Activated CD4-positive, alpha-beta T cell treated with anti-CD3 and anti-CD28 coated beads, Interleukin-2, amount 50 U/mL, for 16 hours (primary cell): Measurements from ENCODE around the gene KCNQ1OT1.

Experiments
- DNase-seq: peaks from one replicate; pipeline ENCODE4 v3.0.0-alpha.2; 2020

The KCNQ1OT1 gene

GRCh38 chr11:2665526-2666400 lies 34.0 kb downstream of the KCNQ1OT1 start:
- DNase-seq = no peak

DNA sequence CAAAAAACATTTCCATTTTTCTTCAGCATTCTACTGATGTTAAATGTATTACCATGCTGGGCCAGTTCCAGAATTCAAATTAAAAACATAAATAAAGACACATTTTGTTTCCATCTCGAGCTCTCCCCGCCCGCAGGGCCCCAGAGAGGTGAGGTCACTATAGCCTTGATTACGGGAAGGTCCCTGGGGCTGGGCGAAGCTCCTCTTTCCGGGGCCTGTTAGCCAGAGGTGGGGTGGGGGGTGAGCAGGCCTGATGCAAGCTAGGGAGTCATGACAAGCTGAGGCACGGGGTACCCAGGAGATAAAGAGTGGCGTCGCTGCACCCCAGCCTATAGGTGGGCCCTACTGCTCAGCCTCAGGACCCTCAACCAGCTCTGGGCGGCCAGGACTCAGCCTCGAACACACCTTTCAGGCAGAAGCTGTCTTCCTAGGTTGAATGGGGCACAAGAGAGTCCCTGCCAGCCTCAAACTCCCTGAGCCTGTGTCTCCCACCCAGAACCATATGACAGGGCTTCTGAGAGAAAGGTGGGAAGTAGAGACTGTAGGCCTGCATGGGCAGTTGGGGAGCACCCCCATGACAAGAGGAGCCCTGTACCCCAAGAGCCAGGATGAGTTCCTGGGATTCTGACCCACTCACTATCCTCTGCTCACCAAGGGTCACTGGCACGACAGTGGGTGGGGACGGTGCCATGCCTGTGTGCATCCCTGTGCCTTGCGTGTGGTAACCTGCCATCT lies 34.8 kb downstream of the KCNQ1OT1 start:
- DNase-seq = no peak

DNA sequence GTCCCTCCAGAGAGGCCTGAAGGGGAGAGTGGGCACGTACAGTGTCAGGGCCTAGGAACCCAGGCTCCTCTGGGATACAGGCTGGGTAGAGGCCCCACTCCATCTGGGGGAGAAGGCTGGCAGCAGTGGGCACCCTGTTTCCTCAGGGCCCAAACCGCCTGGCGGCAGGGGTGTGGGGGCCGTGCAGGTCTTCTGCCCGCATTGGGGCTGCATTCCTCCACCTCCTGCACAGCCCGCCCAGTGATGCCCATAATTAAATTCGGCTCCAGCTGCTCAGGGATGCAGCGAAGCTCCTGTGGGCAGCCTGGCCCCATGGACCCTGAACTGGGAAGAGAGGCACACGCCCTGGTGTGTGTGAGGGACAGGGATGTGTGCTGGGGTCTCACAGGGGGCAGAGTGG lies 35.4 kb downstream of the KCNQ1OT1 start:
- no peak for DNase-seq

DNA sequence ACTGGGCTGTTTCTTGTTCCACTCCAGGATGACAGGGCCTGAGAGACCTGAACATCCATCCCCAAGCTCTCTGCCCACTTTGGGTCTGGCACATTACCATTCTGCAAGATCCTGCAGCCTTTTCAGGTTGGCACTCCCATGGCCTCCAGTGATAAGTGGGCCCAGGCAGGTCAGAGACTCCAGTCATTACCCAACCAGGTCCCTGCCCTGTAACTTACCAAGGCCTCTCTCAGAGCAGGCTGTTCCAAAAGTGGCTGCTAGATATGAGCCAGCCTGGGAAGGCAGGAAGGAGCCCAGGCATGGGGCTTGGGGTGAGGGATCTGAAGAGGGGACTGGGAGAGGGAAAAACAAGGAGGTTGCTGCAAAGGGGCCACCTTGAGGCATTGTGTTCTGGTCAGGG lies 35.9 kb downstream of the KCNQ1OT1 start:
- no peak for DNase-seq

DNA sequence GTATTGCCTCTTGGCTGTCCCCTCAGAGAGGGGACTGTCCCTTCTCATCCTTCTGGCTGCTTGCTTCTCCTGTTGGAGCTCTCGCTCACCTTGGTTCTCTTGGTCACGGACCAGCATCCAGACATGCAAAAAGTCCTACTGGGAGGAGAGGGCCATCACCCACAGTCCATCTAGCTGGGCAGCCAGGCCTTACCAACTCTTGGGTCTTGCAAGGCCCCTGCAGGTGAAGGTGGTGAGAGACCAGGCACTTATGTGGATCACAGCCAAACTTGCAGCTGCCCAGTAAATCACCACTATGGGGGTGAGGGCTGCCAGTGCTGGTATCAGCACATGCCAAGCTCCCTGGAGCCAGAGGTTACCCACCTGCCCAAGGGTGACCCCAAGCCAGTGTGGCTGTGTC lies 36.3 kb downstream of the KCNQ1OT1 start:
- no peak for DNase-seq

- DNase-seq = no peak
Observed at GRCh38 chr11:2662430-2663299, 37.1 kb downstream of the KCNQ1OT1 start.

GRCh38 chr11:2662024-2662312 lies 37.8 kb downstream of the KCNQ1OT1 start:
- no peak for DNase-seq

GRCh38 chr11:2661173-2662023 lies 38.4 kb downstream of the KCNQ1OT1 start:
- DNase-seq = no peak

DNA sequence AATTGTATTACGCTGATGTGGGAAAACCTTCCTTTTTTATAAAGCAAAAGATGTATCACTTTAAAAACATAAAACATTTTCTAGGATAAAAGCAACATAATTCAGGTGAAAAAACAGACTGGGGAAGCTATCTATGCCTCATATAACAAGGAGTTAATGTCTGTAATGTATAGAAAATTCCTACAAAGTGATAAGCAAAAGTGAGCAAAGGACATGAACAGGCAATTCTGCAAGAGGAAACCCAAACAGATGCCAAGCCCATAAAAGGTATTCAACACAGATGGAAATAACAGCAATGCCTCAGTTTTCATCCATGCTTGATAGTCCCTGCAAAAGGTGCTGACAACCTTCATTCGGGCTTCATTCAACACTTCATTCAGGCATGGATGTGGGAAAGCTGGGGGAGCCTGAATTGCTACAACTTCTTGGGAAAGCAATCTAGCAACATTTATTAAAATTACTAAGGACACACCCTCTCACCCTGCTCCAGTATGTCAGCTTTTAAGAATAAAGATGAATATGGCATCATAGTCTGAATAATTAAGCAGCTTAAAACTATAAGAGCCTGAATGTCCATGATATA lies 39.3 kb downstream of the KCNQ1OT1 start:
- DNase-seq = no peak

DNA sequence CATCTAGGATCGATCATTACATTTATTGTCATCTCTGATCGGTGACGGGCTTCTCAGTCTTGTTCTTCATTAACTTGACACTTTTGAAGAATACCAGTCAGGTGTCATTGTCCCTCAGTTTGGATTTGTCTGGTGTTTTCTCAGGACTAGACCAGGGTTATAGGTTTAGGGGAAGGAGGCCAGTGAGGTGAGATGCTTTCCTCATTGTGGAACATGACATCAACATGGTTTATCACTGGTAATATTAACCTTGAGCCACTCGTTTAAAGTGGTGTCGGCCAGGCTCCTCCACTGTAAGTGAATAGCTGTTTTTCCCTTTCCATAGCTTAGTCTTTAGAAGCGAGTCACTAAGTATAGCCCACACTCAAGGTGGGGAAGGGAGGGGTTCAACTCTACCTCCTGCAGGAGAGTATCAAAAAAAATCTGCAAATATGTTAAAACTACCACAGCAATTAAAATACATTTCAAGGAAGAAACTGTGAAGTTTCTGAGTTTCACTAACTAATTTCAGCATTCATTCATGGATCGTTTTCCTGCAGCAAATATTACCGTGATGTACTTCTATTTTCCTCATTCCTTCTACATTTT lies 42.0 kb downstream of the KCNQ1OT1 start:
- no peak for DNase-seq

GRCh38 chr11:2656859-2657258 lies 42.9 kb downstream of the KCNQ1OT1 start:
- no peak for DNase-seq

- no peak for DNase-seq
Observed at GRCh38 chr11:2655834-2656622, 43.8 kb downstream of the KCNQ1OT1 start.

DNA sequence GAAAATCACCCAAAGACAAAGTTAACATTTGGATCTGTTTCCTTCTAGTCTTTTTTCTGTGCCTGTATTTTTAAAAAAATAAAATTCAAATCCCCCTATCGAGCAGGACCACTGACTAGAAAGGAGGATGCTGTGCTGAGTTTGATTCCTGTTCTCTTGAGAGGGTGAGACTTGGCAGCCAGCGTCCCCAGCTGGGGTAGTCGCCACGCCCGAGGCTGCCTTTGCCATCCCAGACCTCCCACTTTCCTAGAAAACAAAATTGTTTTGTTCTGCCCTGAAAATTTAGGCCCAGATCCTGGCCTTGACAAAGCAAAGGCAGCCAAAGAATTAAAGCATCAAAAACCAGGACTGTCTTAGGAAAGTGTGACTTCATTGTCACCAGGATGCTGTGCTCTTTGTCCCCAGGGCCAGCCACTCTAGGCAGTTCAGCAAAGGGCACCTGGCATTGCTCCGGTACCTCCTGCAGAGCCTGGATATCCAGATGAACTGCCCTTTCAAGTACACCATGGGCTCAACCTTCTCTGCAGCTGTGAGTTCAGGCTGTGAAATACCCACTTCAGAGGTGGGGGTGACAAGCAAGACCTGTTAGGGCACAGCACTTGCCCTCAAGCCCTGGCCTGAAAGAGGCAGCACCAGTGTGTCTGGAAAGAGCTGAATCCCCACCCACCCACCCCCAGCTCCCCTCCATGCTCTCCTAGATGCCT lies 44.6 kb downstream of the KCNQ1OT1 start:
- no peak for DNase-seq

DNA sequence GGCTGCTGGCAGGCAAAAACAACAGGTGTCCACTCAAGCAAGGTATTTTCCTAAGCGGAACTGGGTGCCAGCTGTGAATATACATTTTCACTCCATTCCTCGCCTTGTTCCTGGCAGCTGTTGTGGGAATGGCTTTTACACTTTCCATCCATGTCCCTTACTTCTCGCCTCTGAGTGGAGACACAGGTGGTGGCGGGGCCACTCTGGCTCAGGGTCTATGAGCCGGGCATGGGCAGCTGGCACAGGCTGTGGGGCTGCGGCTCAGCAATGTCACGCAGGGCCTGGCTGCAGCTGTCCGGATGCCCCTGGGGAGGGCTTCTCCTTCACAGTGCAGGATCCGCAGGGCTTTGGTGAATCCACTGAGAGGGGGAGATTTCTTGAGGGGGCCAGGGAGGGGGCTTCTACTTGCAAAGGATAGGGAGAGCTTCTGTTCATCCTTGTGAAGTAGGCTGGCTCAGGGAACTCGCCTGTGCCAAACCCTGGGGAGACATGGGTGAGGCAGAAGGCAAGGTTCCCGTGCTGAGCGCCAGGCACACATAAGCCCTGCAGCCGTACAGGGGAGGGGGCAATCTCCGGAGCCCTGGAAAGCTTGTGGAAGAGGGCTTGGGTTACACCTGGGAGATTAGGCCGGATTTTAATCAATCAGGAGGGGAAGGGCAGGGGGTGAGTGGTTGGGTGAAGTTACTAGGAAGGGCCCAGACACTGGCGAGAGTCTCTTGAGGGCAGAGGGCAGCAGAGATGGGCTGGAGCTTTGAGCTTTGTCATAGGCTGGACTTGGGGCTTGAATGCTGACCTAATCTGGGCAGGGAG lies 45.7 kb downstream of the KCNQ1OT1 start:
- DNase-seq = no peak

- DNase-seq = no peak
Observed at GRCh38 chr11:2653198-2653551, 46.6 kb downstream of the KCNQ1OT1 start.

- DNase-seq = no peak
Observed at GRCh38 chr11:2652333-2653197, 47.2 kb downstream of the KCNQ1OT1 start.

GRCh38 chr11:2651826-2652271 lies 47.9 kb downstream of the KCNQ1OT1 start:
- no peak for DNase-seq

- no peak for DNase-seq
Observed at GRCh38 chr11:2651054-2651617, 48.7 kb downstream of the KCNQ1OT1 start.
